Fibroblast of the conjunctiva (primary cell): Measurements from ENCODE around the gene SLC25A42.
A peak's percentile ranks its signal among the peaks of the same experiment; 100 is the strongest.
"Not testable (repeated sequence)": the region's sequence is repeated elsewhere in the genome, so short reads cannot be mapped to it uniquely, and the experiment has no call there.

Experiments used
- DNase-seq: peaks from one replicate; pipeline ENCODE4 v3.0.0-alpha.2; 2010; ENCODE audit warnings: low read depth

SLC25A42 gene

DNA sequence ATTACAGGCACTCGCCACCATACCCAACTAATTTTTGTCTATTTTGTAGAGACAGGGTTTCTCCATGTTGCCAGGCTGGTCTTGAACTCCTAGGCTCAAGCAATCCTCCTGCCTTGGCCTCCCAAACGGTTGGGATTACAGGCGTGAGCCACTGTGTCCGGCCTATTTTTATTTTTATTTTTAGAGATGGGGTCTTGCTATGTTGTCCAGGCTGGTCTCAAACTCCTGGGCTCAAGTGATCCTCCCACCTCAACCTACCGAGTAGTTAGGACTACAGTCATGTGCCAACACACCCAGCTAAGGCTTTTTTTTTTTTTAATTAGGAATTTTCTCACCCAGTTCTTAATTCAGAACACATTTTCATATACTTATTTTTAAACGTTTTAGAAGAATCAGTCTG, 71.9 kb downstream of the SLC25A42 start:
- DNase-seq, result not testable (repeated sequence)

DNA sequence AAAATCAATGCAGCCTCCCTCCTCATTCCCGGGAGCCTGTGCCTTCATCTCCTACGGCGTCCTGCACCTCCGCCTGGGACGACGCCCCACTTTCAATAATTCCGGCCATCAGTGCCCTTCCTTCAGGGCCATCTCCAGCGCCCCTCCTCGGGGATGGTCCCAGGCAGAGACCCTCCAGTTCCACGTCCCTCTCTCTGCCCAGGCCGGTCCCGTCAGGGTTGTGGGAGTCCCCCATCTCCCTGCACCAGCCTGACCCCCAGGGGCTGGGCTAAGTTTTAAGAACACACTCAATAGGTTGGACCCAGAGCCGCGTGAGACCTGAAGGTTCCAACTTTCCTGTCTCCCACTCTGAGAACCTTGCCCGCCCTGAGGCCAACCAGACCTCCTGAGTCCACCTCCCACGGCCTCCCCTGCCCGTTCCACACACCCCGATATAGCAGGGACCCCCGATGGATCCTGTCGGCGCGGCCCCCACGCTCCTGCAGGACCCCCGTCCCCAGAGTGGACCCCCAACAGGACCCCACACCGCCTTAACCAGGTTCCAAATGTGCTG, 73.8 kb downstream of the SLC25A42 start:
- no peak for DNase-seq

DNA sequence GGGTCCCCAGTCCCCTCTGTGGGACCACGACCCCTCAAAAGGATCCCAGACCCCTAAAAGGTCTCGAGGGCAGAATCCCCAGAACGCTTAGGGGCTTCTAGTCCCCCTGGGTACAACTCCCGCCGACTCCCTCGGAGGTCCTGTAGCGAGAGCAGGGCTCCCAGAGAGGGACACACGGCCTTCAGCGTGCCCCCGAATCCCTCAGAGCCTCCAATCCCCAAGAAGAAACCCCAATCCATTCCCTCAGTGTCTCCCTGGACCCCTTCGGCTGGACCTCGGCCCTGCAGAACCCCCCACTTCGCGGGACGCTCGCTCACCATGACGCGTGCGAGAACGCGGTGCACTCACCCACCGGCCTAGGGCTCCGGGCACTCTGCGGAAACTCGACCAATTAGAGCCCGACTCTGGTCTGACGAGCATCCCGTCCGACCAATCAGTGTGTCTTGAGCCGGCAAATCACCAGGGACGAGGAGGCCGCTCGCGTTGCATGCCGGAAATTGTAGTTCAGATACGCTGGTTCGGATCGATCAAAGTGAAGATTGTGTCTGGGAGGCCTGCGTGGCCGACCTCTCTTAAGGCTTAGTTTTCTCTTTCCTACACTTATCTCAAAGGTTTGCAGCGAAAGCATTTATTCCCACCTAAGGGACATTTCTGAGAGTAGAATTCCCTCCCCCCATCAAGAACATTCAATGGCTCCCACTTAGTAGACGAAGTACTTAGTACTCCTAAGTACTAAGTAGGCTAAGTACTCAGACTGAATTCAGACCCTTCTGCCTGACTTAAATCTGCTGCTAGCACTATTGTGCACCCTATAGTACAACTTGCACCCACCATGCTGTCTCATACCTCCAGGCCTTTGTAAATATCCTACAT, 74.6 kb downstream of the SLC25A42 start, which contains the start of gene TMEM161A:
Gene TMEM161A (minus strand): TSS at position 370 of the 873 bp plus-strand sequence. CDS start 50 bp downstream, at position 320.
- peak; percentile 95 for DNase-seq

DNA sequence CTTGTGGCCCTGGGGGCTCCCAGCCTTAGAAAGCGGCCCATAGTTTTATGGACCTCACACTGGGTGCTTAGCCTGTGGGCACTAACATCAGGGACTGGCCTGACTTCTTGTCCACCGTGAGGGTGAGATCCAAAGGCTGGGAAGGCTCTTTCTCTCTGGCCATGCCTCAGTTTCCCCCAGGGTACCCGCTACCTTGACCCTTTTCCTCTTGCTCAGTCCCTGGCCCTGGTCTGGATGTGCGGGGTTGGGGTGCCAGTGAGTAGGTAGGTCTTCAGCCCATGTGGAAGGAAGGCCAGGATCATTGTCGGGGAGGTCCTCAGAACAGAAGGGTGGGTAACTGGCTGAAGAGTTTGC, 76.1 kb downstream of the SLC25A42 start:
- no peak for DNase-seq

DNA sequence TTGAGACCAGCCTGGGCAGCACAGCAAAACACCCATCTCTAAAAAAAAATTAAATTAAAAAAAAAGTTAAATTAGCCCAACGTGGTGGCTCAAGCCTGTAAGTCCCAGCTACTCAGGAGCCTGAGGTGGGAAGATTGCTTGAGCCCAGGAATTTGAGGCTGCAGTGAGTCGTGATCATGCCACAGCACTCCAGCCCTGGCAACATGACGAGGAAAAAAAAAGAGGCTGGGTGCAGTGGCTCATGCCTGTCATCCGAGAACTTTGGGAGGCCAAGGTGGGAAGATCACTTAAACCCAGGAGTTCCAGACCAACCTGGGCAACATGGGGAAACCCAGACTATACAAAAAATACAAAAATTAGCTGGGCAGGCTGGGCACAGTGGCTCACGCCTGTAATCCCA, 76.7 kb downstream of the SLC25A42 start:
- no peak for DNase-seq

DNA sequence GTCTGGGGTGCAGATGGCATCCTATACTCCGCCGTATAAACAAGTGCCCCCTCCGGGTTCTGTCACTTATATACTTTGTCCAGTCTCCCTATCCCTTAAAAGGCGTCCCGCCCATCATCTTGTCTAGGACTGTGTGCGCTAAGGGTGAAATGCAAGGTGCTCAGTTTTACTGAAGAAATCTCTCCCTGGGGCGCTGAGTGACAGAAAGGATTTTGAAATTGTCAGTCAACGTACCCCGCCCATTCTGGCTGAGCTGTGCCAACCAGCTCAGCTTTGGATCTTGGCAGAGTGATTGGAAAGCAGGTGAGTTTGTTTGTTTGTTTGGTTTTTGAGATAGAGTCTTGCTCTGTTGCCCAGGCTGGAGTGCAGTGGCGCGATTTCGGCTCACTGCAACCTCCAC, 78.6 kb downstream of the SLC25A42 start:
- DNase-seq, result no peak

DNA sequence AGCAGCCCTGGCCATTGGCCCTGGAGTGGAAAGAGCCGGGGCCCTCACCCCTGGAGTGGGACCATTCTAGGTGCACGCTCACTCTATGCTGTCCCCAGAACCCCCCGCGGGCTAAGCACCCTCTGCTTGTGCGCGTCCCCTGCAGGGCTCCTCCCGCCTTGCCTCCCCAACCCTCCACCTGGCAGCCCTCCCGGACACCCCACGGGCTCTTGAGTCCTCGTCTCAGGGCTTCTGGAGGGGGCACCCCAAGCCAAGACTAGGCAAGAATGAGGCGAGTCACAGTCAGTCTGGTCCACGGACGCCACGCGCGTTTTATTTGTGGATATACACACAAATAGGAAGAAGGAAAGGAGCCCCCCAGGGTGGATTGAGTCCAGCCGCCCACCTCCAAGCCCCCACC, 81.5 kb downstream of the SLC25A42 start:
- DNase-seq, result no peak

DNA sequence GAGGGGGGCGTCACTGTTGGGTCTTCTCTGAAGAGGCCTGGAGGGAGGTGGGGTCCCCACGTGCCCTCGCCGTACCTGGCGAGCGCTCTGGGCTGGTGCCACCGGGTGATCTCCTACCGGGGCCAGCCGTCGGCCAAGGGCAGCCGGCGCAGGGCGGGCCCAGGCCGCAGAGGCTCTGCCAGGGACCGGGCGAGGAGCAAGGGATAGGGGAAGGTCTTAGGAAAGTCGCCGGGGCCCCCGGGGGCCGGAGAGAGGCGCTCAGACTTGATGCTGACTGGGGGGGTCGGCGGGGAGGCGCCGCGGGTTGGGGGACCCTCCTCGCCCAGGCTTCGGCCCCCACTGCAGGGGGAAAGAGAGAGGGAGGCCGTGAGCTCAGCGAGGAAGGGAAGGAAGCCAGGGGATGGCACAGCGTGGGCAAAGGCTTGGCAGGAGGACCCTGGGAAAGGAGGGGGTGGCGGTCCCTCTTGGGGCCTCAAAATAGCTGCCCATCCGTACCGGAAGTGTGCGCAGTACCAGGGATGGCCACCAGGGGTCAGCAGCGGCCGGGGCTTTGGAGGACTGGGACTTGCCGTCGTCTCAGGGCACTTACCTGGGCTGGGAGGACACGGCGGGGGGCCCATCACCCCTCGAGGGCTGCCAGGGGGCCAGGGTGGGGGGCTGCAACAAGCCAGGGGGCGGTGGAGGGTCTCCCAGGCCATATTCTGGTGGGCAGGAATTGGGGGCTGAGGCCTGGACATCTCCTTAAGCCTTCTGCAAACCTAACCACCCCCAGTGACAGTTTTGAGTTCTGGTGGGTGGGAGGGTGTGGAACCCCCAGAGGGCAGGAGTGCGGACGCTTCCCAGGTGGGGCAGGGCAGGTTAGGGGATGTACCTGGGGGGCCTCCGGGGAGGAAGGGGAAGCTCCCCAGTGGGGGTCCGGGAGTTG, 82.2 kb downstream of the SLC25A42 start:
- peak; percentile 31 for DNase-seq

DNA sequence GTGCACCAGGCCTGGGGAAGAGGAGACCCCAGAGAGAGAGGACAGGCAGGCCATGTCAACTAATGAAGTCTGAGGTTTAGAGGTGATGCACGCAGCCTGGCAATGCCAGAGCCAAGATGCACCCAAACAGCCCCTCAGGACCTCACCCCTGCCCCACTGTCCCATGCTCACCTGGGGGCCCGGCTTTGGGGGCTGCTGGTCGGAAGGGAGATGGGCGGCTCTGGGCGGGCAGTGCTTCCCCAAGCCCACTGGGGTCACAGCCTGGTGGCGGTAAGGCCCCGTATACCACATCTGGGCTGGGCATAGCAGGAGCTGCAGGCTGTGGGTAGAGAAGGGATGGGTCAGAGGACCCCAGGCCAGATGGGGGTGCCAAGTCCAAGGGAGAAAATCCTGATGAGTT, 83.1 kb downstream of the SLC25A42 start:
- no peak for DNase-seq

DNA sequence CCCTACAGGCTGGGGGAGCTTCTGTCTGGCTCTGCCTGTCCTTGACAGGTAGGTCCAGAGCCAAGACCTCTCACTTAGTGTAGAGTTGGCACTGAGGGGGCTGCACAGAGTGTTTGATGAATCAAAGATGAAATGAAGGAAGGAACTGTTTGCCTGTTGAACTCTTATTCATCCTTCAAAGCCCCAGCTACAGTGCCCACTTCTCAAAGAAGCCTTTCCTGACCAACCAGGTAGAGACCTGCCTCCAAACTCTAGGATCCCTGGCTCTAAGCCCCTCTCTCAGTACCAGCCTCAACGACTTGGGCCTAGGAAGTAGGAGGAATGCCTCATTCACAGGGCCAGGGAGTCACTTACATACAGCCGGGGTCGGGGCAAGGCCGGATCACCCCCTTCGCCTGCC, 83.5 kb downstream of the SLC25A42 start:
- no peak for DNase-seq

DNA sequence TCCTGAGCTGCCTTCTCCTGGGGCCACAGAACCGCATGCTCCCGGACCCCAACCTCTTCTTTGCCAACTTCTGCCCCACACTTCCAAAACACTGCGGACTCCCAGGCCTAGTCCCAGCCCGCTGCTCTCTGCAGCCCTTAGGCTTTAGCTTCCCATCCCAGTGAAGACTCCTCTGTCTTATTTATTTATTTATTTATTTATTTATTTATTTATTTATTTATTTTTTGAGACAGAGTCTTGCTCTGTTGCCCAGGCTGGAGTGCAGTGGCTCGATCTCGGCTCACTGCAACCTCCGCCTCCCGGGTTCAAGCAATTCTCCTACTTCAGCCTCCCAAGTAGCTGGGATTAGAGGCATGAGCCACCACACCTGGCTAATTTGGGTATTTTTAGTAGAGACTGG, 84.7 kb downstream of the SLC25A42 start:
- not testable (repeated sequence) for DNase-seq

DNA sequence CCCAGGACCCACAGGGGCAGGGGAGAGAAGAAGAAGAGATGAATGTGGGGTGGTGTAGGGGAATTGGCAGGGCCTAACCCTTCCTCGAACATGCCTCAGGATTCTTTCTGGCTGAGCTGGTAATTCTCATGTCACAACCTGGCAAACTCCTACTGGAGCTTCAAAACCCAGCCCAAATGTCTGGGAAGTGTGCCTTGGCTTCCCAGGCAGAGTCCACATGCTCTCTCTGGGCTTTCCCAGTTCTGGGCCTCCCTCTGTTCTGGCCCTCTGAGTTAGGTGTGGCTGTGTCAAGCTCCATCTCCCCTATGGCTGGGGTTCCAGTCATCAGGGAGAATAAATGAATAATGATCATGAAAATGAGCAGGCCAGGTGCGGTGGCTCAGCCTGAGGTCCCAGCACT, 85.6 kb downstream of the SLC25A42 start:
- no peak for DNase-seq

DNA sequence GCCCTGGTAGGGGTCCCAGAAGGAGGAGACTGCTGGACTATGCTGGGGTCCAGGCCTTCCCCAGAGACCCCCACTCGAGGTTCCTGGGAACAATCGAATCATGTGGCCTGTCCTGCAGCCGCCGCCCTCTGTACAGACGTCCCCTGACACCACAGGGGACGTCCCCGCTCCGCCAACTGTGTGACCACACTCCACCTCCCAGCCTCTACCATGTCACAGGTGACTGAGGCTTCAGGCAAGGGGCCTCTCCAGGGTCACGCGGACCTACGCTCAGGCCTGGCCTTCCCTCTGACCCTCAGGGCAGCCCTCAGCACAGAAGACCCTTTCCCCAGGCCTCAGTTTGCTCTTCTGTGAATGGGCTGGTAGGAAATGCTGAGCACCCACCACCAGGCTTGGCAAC, 87.6 kb downstream of the SLC25A42 start:
- DNase-seq, result no peak

DNA sequence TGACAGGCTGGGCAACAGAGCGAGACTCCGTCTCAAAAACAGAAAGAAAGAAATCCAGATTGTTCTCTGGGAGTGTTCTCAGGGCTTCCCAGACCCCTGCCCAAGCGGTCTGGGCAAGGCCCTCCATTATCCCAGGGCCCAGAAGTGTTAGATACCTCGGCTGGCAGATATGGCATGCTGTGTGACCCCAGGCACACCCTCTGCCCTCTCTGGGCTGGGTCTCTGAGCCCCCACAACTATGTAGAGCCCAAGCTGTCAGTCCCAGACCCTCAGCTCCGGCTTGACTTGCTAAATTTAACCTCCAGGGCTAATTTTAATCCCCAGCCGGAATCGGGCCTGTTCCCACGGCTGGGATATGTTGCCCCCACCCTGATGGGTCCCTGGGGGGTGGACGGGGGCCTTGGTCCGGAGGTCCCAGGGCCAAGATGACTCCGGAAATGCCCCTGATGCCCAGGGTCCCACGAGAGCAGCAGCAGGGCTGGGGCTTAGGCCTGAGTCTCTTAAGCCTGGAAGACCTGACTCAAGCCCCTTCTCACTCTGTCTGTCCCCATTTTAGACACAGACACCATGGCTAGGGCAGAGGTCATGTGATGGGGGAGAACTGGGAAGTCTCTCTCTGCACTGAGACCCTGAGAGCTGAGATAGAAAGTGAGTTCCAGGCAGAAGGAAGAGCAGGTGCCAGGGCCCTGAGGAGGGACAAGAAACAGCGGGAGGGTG, 89.0 kb downstream of the SLC25A42 start:
- no peak for DNase-seq

DNA sequence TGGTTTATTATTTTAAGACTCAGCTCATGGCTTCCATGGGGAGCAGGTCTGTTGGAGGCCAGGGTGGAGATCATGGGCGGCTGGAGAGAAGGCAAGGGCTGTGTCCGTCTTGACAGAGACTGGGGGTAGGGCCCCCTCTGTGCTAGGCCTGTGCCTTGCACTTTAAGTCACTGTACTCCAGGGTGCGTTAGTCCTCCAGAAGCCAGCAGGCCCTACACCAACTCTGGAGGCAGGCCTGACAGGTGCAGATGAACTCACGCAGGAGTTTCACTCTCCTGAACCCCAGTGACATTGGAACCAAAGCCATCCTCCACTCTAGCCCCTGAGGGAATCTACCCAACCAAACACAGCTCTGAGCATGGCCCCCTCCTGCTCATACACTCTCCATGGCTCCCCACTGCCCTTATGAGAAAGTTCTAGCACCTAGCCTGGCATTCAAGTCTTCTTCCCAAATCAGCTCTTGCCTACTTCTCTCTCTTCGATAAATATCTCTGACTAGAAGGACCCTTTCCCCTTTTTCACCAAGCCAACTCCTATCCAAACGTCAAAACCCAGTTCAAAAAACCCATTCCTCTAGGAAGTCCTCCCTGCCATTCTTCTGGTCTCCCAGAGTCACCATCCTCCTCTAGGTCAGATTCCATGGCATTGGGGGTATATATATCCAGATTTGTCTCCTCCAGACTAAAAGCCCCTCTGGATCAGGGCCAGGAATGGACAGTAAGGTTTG, 91.1 kb downstream of the SLC25A42 start:
- DNase-seq, result no peak

DNA sequence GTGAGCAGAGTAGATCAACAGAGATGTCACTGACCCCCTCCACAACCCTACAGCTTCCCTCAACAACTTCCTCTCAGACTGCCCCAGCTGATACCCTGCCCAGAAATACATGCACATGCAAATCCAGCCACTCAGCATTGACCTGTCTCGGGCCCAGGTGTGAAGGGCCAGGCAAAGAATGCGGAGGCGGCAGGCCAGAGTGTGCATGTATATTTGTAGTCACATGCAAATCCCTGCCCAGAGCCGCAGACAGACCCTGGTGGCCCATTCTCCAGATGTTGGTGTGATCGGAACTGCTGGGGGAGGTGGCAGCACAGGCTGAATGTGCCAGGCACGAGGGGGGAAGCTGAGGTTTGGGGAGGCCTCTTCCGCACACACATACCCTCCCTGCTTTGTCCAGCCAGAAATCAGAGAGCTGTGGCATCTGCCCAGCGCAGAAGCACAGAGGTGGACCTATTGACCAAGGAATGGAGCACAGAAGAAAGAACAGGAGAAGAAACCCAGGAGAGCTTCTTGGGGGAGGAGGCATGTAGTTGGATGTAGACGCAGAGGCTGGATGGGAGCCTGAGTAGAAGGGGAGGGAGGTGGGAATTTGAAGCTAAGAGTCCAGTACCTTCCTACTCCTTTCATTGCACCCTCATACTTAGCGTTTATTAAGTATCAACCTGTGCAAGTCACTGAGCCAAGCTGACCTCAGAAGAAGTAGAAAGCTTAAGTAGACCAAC, 91.9 kb downstream of the SLC25A42 start:
- no peak for DNase-seq

DNA sequence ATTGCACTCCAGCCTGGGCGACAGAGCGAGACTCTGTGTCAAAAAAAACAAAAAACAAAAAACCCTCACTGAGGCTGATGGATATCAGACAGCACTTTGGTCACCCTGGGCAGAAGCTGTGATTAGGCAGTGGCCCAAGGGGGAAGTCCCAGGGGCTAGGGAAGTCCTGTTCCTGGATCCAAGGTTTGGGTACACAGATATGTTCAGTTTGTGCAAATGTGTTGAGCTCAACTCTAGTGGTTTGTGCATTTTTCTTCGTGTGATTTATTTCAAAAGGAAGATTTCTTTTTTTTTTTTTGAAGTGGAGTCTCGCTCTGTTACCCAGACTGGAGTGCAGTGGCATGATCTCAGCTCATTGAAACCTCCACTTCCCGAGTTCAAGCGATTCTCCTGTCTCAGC, 94.0 kb downstream of the SLC25A42 start:
- DNase-seq, result no peak

DNA sequence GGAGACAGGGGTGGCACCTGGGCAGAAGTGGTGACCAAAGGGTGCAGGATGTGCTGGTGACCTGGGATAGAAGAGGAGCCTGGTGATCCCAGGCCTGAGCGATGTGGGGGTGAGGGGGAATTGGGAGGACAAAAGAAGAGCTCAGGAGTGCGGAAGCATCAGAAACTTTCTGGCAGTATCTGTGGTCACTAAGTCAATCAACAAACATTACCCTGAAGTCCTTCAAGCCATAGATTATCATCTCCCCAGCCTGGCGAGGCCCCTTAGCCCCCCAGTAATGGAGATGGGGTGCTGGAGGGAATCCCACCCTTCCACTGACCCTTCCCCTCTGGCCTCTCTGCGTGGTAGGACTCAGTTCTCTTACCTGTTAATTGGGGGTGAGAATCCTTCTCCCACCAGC, 95.7 kb downstream of the SLC25A42 start:
- DNase-seq, result no peak

DNA sequence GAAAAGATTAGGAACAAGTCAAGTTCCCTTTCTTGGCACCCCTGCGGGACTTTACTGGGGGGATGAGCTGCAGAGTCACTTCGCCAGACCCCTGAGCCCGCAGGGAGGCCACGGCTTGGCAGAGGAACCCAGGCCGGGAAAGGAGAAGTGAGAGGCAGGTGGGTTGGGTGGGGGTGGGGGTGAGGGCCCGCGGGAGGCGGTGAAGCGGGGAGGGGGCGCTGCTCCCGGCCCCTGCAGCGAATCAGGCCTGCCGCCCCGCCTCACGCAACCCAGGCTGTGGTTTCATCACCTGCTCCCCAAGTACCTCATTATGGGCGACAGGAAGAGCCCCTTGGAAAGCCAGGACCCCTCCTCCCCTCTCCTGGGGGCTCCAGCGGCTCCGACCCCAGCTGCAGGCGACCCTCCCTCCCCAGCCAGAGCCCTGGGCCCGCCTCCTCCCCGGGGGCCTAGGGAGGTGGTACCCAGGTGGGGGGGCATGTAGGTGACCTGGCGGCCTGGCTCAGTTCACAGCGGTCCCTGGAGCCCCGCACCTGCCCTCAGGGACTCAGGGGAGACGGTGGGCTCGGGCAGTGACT, 96.8 kb downstream of the SLC25A42 start:
- no peak for DNase-seq

DNA sequence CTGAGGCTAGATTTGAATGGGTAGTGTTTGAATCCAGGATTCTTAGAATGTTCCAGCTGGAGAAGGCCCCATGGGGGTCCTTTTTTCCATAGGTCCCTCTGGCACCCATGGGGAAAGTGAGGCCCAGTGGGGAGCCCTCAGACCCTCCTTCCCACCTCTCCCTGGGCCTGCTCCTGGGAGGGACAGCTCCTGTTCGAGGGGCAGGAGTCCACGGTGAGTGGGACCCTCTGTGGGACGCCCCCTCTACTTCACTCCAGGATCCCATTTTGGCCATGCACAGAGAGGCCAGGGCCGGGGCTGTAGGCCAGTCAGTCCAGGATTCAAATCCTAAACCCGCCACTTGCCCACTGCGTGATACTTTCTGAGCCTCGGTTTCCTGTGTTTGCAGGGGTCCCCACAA, 98.7 kb downstream of the SLC25A42 start:
- DNase-seq, result no peak
